SK-N-SH (cell line): ENCODE data around the gene INTS6.

Source experiments
- POLR2AphosphoS5 ChIP-seq: IDR thresholded peaks from 2 replicates; pipeline ENCODE4 v1.6.1; 2012; ENCODE audit warnings: low read depth, low read length
- RAD21 ChIP-seq: IDR thresholded peaks from 2 replicates; pipeline ENCODE4 v1.6.1; 2012; ENCODE audit warnings: mild to moderate bottlenecking, low read length
- RFX5 ChIP-seq: IDR thresholded peaks from 2 replicates; pipeline ENCODE4 v1.6.1; 2012; ENCODE audit warnings: mild to moderate bottlenecking, improper control_type of control experiment, low read length
- TAF1 ChIP-seq: IDR thresholded peaks from 2 replicates; pipeline ENCODE4 v1.6.1; 2012; ENCODE audit warnings: low read depth, mild to moderate bottlenecking, low read length, moderate library complexity, borderline replicate concordance
- TCF12 ChIP-seq: IDR thresholded peaks from 2 replicates; pipeline ENCODE4 v1.4.0; 2012
- TF ChIP-seq, protein P1 (sequence below): fragments of 150-350 bp; IDR thresholded peaks from 2 replicates; pipeline ENCODE4 v1.6.1; 2017; ENCODE audit warnings: antibody characterized with exemption, low read length, low read depth, borderline replicate concordance
- TF ChIP-seq, protein P2 (sequence below): fragments of 200-600 bp; sonication (generic); IDR thresholded peaks from 2 replicates; pipeline ENCODE4 v1.6.1; 2017; ENCODE audit warnings: antibody characterized with exemption, mild to moderate bottlenecking, moderate library complexity
- TF ChIP-seq, protein P3 (sequence below): IDR thresholded peaks from 2 replicates; pipeline ENCODE4 v1.4.0; 2012; ENCODE audit warnings: low read depth
- TF ChIP-seq, protein P4 (sequence below): IDR thresholded peaks from 2 replicates; pipeline ENCODE4 v1.6.1; 2012; ENCODE audit warnings: mild to moderate bottlenecking, low read depth, low read length, moderate library complexity

DNA sequence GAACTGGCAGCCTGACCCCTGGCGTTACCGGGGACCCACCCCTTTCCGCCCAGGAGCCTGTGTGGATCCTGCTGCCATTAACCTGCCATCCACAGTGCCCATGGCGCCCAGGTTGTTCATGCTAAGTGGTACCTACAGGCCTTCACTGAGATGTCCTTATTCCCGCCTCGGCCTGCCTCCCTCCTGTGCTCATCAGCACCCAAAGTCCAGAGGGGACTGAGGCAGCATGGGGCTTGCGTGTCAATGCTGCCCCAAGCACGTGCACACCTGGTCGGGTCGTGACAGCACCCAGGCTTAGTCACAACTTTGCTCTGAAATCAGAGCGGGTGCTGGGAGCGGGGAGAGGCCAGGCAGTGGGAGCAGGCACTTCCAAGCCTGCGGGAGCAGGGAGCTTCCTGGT lies 3.7 kb upstream of the INTS6 start:
- TF ChIP-seq, protein P1, sequence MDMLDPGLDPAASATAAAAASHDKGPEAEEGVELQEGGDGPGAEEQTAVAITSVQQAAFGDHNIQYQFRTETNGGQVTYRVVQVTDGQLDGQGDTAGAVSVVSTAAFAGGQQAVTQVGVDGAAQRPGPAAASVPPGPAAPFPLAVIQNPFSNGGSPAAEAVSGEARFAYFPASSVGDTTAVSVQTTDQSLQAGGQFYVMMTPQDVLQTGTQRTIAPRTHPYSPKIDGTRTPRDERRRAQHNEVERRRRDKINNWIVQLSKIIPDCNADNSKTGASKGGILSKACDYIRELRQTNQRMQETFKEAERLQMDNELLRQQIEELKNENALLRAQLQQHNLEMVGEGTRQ, result no peak
- TF ChIP-seq POLR2AphosphoS5, result no peak
- TF ChIP-seq TAF1, result no peak
- TF ChIP-seq RFX5, result no peak
- TF ChIP-seq TCF12, result no peak
- TF ChIP-seq, protein P2, sequence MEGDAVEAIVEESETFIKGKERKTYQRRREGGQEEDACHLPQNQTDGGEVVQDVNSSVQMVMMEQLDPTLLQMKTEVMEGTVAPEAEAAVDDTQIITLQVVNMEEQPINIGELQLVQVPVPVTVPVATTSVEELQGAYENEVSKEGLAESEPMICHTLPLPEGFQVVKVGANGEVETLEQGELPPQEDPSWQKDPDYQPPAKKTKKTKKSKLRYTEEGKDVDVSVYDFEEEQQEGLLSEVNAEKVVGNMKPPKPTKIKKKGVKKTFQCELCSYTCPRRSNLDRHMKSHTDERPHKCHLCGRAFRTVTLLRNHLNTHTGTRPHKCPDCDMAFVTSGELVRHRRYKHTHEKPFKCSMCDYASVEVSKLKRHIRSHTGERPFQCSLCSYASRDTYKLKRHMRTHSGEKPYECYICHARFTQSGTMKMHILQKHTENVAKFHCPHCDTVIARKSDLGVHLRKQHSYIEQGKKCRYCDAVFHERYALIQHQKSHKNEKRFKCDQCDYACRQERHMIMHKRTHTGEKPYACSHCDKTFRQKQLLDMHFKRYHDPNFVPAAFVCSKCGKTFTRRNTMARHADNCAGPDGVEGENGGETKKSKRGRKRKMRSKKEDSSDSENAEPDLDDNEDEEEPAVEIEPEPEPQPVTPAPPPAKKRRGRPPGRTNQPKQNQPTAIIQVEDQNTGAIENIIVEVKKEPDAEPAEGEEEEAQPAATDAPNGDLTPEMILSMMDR, result no peak
- TF ChIP-seq, protein P3, sequence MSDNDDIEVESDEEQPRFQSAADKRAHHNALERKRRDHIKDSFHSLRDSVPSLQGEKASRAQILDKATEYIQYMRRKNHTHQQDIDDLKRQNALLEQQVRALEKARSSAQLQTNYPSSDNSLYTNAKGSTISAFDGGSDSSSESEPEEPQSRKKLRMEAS, result no peak
- no peak for TF ChIP-seq RAD21
- TF ChIP-seq, protein P4, sequence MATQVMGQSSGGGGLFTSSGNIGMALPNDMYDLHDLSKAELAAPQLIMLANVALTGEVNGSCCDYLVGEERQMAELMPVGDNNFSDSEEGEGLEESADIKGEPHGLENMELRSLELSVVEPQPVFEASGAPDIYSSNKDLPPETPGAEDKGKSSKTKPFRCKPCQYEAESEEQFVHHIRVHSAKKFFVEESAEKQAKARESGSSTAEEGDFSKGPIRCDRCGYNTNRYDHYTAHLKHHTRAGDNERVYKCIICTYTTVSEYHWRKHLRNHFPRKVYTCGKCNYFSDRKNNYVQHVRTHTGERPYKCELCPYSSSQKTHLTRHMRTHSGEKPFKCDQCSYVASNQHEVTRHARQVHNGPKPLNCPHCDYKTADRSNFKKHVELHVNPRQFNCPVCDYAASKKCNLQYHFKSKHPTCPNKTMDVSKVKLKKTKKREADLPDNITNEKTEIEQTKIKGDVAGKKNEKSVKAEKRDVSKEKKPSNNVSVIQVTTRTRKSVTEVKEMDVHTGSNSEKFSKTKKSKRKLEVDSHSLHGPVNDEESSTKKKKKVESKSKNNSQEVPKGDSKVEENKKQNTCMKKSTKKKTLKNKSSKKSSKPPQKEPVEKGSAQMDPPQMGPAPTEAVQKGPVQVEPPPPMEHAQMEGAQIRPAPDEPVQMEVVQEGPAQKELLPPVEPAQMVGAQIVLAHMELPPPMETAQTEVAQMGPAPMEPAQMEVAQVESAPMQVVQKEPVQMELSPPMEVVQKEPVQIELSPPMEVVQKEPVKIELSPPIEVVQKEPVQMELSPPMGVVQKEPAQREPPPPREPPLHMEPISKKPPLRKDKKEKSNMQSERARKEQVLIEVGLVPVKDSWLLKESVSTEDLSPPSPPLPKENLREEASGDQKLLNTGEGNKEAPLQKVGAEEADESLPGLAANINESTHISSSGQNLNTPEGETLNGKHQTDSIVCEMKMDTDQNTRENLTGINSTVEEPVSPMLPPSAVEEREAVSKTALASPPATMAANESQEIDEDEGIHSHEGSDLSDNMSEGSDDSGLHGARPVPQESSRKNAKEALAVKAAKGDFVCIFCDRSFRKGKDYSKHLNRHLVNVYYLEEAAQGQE, result no peak
